Activated CD8-positive, alpha-beta memory T cell treated with anti-CD3 and anti-CD28 coated beads for 24 hours (primary cell): ENCODE results near the gene NLGN2.

Source experiments
- DNase-seq: peaks from one replicate; pipeline ENCODE4 v3.0.0-alpha.2; 2020

NLGN2 gene

GRCh38 chr17:7437950-7438614, 30.4 kb downstream of the NLGN2 start:
- peak; percentile 79 for DNase-seq

DNA sequence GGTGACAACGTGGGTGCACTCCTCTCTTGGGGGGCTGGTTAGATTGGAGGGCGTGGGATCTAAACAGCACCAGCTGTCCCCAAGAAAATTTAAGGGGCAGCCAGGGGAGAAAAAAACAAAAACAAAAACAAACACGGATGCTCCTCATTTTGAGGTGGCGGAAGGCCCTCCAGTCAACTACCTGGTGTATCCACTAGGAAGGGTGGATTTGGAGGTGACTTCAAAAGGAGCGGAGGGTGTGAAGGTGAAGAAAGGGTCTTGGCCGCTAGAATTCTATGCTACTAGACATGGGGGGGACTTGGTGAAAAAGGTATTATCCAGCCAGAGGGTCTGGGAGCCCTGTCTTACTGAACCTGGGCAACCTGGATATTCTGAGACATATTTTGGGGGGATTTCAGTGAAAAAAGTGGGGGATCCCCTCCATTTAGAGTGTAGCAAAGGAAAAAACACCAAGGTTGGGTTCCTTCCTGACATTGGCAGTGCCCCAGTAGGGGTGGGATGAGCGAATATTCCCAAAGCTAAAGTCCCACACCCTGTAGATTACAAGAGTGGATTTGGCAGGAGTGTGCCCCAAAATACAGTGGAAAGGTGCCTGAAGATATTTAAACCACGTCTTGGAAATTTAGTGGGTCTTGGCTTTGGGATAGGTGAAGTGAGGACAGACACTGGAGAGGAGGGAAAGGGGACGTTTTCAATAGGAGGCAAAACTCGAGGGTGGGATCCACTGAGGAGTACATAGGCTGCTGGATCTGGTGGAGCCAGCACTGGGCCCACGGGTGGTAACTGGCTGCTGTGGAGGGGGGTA, 31.2 kb downstream of the NLGN2 start:
- DNase-seq: no peak

GRCh38 chr17:7439462-7440112, 31.9 kb downstream of the NLGN2 start, which contains the start of gene FGF11:
FGF11 (plus strand) TSS chr17:7439512; CDS start chr17:7439621, 109 bp downstream.
- no peak for DNase-seq

GRCh38 chr17:7440113-7440833, 32.6 kb downstream of the NLGN2 start:
- DNase-seq: peak; percentile 72

DNA sequence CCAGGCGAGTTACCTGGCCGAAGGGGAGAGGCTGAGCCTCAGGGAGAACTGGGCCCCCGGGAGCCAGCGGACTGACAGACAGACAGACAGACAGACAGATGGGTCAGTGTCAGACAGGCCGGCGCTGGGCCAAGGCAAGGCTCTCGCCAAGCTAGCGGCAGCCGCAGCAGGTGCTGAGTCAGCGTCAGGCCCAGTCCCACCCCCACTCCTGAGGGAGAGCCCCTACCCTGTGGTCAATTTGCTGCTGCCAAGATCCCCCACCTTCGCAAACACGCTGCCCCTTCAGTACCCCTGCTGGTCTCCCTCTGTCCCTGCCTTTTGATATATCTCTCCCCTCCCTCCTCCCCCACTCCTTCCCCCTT, 33.2 kb downstream of the NLGN2 start:
- DNase-seq: peak; percentile 62

- no peak for DNase-seq
Observed at GRCh38 chr17:7441266-7441665, 33.6 kb downstream of the NLGN2 start.

DNA sequence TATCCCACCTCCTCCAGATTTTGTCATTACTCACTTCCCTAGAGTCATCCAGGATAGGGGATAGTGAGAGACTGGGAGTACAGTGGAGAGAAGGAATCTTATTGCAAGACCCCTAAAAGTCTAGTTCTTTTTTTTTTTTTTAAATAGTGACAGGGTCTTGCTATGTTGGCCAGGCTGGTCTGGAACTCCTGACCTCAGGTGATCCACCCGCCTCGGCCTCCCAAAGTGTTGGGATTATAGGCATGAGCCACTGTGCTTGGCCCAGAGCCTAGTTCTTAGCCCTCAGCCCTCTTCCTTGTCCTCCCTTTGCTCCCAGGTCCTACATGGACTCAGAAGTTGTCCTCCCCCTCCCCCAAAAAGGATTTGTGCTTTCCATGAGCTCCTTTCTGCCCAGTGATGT, 34.5 kb downstream of the NLGN2 start:
- DNase-seq: no peak

DNA sequence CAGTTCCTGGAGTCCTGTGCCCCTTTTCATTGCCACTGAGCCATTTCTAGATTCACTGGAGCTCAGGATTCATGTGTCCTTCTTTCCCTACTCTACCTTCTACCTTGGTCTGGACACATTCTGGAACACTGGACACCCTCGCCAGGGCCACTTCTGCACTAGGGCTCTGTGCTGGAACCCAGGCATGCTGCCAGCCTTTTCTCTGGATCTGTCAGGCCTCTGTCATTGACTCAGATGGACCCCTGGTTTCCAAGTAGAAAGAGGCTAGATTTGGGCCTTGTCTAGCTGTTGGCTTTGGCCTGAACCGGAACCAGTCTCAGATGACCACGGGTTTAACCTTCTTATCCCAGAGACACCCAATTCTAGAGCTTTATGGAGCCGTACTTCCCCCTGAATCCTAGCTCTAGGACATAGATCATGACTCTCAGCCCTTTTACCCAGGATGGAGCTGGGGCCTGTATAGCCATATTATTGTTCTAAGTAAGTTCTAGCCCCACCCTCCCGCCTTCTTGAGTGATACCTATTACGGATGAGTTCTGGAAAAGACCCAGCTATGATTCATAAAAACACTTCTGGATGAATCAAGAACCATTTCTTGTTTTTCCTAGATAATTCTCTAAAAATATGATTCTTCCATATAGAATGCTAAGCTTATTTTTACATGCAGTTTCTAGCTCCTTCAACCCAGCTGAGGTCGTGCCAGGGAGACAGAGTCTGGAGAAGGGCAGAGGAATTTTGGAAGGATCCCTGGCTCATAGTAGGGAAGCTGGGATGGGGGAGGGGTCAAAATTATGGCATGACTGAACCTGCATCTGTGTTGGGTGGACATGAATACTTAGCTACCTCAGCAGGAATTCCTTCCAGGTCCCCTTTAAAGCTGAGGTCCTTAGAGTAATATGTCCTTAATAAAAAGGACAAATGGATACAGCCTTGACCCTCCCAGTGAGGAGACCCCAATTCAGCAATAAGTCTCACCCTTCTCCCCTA, 36.1 kb downstream of the NLGN2 start:
- no peak for DNase-seq

DNA sequence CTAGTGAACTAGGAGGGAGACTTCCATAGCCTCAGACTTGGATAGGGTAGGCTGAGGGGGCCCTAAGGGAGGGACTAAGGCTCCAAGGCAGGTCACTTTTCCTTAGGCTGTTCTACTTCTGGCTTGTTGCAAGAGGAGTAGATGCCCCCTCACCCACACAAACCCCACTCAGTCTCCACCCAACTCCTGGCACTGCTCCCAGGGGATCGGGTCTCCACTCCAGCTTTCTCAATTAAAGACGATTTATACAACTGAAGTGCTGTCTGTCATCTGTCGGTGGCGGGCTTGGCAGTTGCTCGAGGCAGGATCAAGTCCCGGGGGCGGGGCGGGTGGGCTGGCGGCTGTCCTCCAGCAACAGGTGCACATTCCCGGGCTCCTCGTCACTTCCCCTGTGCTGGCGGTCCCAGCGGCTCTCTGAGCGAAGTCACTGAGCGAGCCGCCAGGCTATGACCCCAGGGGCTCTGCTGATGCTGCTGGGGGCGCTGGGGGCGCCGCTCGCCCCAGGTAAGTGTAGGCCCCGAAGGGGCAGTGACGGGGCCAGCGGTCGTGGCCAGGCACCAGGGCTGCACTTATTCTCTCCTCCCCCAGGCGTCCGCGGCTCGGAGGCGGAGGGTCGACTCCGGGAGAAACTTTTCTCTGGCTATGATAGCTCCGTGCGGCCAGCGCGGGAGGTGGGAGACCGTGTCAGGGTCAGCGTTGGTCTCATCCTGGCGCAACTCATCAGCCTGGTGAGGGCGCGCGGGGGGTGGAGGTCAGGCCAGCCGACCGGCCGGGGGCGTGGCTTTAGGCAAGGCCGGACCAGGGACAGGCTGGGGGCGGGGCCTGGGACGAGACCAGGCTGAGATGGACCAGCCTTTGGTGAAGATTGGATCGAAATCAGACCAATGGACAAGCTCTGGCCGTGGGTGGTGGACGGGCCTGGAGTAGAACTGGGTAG, 37.3 kb downstream of the NLGN2 start, which contains the start of gene CHRNB1:
TSS of gene CHRNB1 (plus strand) at position 380 of the 937 bp plus-strand sequence. CDS start at position 447, 67 bp downstream.
- DNase-seq: peak; percentile 60

DNA sequence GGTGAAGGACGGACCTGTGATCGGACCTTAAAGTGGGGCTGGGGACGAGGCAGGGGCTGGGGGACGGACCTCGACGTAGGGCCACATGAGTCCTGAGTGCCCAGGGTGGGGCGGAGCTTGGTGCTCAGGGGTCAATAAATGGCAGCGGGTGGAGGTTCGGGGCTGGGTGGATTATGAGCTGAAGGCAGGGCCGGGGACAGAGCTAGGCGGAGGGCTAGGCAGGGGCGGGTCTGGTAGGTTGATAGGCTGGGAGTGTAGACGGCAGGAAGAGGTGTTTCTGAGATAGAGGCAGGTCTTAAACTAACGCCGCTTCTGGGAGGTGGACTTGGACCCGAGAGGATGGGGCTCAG, 37.9 kb downstream of the NLGN2 start:
- peak; percentile 68 for DNase-seq

- no peak for DNase-seq
Observed at GRCh38 chr17:7448461-7448860, 40.8 kb downstream of the NLGN2 start.

- no peak for DNase-seq
Observed at GRCh38 chr17:7459961-7460545, 52.4 kb downstream of the NLGN2 start.

DNA sequence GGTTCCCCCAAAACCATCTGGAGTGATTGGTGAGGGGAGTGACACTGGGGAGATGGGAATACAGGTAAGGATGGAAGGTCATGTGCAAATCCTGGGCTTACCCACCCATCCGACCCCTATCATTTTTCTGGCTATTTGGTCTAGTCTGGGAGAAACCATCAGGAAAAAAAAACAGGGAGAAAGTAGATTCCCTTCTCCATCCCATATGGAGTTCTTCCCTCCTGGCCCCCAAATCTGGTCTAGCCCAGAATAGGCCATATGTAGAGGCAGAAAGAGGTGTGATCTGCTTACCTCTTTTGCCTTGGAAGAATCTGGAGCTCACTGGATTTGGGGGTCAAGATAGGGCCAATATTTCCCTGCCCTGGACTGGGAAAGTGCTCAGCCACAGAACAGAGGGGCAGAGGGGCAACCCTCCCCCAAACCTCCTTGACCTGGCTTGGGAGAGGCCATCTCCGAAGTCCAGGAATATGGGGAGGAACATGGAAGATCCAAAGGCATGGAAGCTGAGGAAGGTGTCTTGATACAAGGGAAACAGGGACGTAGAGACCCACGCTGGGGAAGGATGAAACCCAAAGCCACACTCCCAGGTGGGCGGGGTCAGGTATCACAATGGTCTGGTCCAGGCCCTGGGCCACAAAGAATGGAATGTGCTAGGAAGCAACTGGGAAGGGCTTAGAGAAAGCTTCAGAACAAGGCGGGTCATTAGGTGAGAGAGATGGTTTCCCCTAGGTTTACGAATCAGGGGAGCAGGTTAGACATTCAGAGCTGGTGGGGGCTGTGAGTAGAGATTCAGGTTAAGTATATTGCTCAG, 53.4 kb downstream of the NLGN2 start:
- DNase-seq: no peak

DNA sequence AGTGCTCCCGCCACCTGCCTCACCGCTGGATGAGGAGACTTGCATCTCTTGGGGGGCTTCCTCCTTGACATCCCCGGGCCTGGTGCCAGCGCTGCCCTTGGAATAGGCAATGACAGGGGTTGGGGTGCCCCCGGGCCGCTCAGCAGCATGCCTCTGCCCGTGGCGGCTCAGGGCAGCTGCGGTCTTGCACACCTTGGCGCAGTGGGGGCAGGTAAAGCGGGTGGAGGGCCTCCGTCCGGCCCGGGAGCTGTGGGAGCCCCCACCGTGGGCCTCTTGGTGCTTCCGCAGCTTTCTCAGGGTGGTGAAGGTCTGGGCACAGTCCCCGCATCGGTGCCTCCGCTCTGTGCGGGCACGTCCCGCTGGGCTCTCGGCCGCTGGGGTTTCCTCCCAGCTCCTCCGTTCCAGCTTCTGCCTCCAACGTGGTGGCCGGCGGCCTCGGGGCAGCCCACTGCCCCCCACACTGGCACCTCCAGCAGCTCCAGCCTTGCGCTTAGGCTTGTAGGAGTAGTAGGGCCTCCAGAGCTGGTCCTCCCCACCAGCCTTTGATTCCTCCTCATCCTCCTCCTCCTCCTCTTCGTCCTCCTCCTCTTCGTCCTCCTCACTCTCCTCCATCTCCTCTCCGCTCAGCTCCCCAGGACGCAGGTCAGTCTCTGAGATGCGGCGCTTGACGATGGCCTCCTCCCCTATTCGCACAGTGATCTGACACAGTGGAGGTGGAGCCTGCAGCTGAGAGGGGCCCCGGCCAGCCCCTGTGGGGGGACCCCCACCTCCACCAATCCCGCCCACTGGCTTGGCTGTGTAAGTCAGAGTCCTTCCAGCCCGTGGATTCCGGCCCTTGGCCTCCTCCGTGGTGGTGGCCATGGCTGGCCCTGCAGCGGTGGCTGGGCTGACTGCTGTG, 55.1 kb downstream of the NLGN2 start:
- no peak for DNase-seq

GRCh38 chr17:7463372-7463846, 55.8 kb downstream of the NLGN2 start:
- no peak for DNase-seq

GRCh38 chr17:7464081-7464480, 56.4 kb downstream of the NLGN2 start:
- DNase-seq: no peak

DNA sequence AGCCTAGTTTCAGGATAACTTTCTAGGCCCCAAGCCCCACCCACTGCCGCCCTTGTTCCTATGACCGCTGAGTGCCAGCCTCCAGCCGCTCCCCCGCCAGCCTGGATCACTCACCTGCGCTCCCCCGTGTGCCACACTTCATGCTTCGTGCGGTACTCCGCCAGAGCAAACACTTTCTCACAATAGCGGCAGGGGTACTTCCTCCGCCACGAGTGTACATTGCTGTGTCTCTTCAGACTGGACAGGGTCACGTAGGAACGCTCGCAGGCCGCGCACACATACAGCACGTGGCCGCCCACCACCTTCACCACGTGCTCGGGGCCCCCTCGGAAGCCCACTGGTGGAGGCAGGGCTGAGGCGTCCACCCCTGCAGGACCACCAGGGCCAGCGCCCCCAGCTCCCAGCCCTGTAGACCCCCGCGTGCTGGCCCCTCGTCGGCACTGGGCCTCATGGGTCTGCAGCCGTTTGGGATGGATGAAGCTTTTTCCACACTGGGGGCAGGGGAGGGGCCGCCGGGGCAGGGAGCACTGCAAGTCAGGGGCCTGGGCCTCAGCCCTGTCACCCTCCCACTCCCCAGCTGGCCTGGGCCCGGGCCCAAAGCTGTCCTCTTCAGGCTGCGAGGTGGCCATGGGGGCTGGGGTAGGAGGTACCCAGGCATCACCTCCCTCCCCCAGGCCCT, 58.1 kb downstream of the NLGN2 start:
- DNase-seq: no peak

DNA sequence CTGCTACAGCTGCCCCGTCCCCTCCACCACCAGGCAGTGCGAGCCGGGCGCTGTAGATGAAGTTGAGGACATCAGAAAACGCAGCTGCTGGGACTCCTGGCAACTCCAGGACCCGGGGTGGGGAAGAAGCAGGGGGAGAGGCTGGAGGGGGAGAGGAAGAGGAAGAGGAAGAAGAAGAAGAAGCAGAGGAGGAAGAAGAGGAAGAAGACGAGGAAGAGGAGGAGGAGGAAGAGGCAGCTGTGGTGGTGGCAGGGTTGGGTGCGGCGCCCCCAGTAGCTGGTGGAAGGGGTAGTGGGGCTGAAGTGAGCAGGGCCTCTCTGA, 58.6 kb downstream of the NLGN2 start:
- no peak for DNase-seq
